Neural progenitor cell (in vitro differentiated cells): ENCODE data around the gene NR2C2. TPM values are rescaled to one million over a fixed set of nuclear protein-coding genes. Genes with fewer than 3 reads are reported as not detected.

Experiments
- DNase-seq: peaks from one replicate; pipeline ENCODE4 v3.0.0-alpha.2; 2016; ENCODE audit warnings: low spot score
- H2AFZ ChIP-seq: fragments of 200-600 bp; sonication (generic); replicated peaks from 2 replicates; pipeline ENCODE4 v1.6.1; 2016; ENCODE audit warnings: antibody characterized with exemption
- H3F3A ChIP-seq: fragments of 200-600 bp; sonication (generic); 2 replicates; pipeline ENCODE4 v1.6.1; 2016; ENCODE audit warnings: antibody characterized with exemption, low read depth
- H3K27ac ChIP-seq: fragments of 200-600 bp; sonication (generic); 2 replicates; pipeline ENCODE4 v1.5.1; 2016; ENCODE audit warnings: mild to moderate bottlenecking
- H3K27me3 ChIP-seq: fragments of 200-600 bp; sonication (generic); 2 replicates; pipeline ENCODE4 v1.6.1; 2016; ENCODE audit warnings: mild to moderate bottlenecking, moderate library complexity
- H3K36me3 ChIP-seq: fragments of 200-600 bp; sonication (generic); 2 replicates; pipeline ENCODE4 v1.5.1; 2016
- H3K4me1 ChIP-seq: fragments of 200-600 bp; sonication (generic); 2 replicates; pipeline ENCODE4 v1.6.1; 2016; ENCODE audit warnings: mixed run types
- H3K4me2 ChIP-seq: fragments of 200-600 bp; sonication (generic); 2 replicates; pipeline ENCODE4 v1.6.1; 2016
- H3K4me3 ChIP-seq: fragments of 200-600 bp; sonication (generic); 2 replicates; pipeline ENCODE4 v1.5.1; 2016
- H3K79me2 ChIP-seq: fragments of 200-600 bp; sonication (generic); 2 replicates; pipeline ENCODE4 v1.6.1; 2016; ENCODE audit warnings: low read depth
- H3K9ac ChIP-seq: fragments of 200-600 bp; sonication (generic); 2 replicates; pipeline ENCODE4 v1.6.1; 2016
- H3K9me3 ChIP-seq: fragments of 200-600 bp; sonication (generic); 2 replicates; pipeline ENCODE4 v1.5.1; 2016; ENCODE audit warnings: low read depth
- H4K20me1 ChIP-seq: fragments of 200-600 bp; sonication (generic); 2 replicates; pipeline ENCODE4 v1.6.1; 2016; ENCODE audit warnings: low read depth
- H3K27ac Mint-ChIP-seq: 3 replicates; pipeline ENCODE4 v1.8.0; 2021; ENCODE audit warnings: mixed read lengths
- H3K27me3 Mint-ChIP-seq: 2 replicates; pipeline ENCODE4 v1.8.0; 2022; ENCODE audit warnings: low read depth, mild to moderate bottlenecking, inconsistent platforms, moderate library complexity, mixed read lengths; ENCODE audit not compliant: insufficient read depth
- H3K36me3 Mint-ChIP-seq: 3 replicates; pipeline ENCODE4 v1.8.0; 2021; ENCODE audit warnings: mixed read lengths
- H3K4me1 Mint-ChIP-seq: 3 replicates; pipeline ENCODE4 v1.8.0; 2021; ENCODE audit warnings: mixed read lengths
- H3K4me3 Mint-ChIP-seq: 3 replicates; pipeline ENCODE4 v1.8.0; 2021; ENCODE audit warnings: mild to moderate bottlenecking, moderate library complexity, mixed read lengths
- H3K9me3 Mint-ChIP-seq: 3 replicates; pipeline ENCODE4 v1.8.0; 2020; ENCODE audit warnings: mixed read lengths
- EZH2 ChIP-seq: fragments of 200-600 bp; sonication (generic); IDR thresholded peaks from 2 replicates; pipeline ENCODE4 v1.6.1; 2017; ENCODE audit warnings: antibody characterized with exemption, mild to moderate bottlenecking, moderate library complexity
- EZH2phosphoT487 ChIP-seq: fragments of 200-600 bp; sonication (generic); IDR thresholded peaks from 2 replicates; pipeline ENCODE4 v1.6.1; 2017; ENCODE audit warnings: antibody characterized with exemption
- total RNA-seq: library from RNA; depleted of rRNA; stranded (reverse); fragments of >200 nt; gene quantifications from 2 replicates; pipeline ENCODE4 v1.2.3, GENCODE V29; 2015; ENCODE audit warnings: low replicate concordance
- TF ChIP-seq, protein P1 (sequence below): fragments of 200-600 bp; sonication (generic); IDR thresholded peaks from 2 replicates; pipeline ENCODE4 v1.5.1; 2017; ENCODE audit warnings: antibody characterized with exemption, mild to moderate bottlenecking

The NR2C2 gene
- total RNA-seq, 1 donor from 2014 or later: 57.3 TPM

DNA sequence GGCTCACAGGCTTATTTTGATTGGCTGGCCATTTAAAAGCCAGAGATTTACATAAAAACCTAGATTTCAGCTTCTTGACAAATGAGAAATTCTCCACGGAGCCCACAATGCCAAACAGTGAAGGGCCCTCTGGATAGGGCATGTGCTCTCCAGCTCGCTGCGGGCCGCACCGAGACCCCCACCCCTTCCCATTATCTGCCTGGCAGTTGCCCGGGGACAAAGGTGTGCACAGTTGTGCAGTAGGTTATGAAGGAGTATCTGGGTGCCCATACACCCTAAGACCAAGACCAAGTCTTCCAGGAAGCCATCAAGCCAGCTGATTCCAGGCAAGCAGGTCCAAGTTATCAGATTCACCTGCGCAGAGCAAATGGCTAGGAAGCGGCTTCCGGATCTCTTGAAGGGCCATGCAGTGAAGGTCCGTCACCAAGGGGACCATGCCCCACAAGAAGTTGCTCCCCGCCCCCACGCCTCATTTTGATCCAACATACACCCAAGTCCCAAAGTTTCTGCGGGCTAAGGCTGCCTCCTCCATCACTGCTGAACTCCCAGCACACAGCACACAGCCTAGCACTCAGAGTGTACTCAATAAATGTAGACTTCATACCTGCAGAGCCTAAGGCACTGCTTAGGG lies 116.4 kb downstream of the NR2C2 start:
- Histone ChIP-seq H3K9ac (no peak overlapping the region), H3K27ac (no peak overlapping the region), H3K4me1 (peaks cover 14% of the 10 kb centered on the region), H2AFZ (no peak overlapping the region), H3K4me3 (peak overlapping the region; percentile 81), H3K4me2 (peak overlapping the region; percentile 86), H3K79me2 (peaks cover 39% of the 10 kb centered on the region), H3F3A (no peaks in the 10 kb centered on the region), H3K36me3 (no peaks in the 10 kb centered on the region), H3K27me3 (peaks cover 11% of the 10 kb centered on the region), H3K9me3 (no peaks in the 10 kb centered on the region), H4K20me1 (no peaks in the 10 kb centered on the region)
- Mint-ChIP-seq H3K4me1 (peaks cover 18% of the 10 kb centered on the region), H3K27me3 (peaks cover 3% of the 10 kb centered on the region), H3K9me3 (peaks cover 6% of the 10 kb centered on the region), H3K4me3 (peak overlapping the region; percentile 96), H3K36me3 (peaks cover 20% of the 10 kb centered on the region), H3K27ac (peak overlapping the region; percentile 72)
- TF ChIP-seq EZH2phosphoT487 (no peak), EZH2 (no peak)
- TF ChIP-seq, protein P1, sequence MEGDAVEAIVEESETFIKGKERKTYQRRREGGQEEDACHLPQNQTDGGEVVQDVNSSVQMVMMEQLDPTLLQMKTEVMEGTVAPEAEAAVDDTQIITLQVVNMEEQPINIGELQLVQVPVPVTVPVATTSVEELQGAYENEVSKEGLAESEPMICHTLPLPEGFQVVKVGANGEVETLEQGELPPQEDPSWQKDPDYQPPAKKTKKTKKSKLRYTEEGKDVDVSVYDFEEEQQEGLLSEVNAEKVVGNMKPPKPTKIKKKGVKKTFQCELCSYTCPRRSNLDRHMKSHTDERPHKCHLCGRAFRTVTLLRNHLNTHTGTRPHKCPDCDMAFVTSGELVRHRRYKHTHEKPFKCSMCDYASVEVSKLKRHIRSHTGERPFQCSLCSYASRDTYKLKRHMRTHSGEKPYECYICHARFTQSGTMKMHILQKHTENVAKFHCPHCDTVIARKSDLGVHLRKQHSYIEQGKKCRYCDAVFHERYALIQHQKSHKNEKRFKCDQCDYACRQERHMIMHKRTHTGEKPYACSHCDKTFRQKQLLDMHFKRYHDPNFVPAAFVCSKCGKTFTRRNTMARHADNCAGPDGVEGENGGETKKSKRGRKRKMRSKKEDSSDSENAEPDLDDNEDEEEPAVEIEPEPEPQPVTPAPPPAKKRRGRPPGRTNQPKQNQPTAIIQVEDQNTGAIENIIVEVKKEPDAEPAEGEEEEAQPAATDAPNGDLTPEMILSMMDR: no peak
- DNase-seq: no peak

DNA sequence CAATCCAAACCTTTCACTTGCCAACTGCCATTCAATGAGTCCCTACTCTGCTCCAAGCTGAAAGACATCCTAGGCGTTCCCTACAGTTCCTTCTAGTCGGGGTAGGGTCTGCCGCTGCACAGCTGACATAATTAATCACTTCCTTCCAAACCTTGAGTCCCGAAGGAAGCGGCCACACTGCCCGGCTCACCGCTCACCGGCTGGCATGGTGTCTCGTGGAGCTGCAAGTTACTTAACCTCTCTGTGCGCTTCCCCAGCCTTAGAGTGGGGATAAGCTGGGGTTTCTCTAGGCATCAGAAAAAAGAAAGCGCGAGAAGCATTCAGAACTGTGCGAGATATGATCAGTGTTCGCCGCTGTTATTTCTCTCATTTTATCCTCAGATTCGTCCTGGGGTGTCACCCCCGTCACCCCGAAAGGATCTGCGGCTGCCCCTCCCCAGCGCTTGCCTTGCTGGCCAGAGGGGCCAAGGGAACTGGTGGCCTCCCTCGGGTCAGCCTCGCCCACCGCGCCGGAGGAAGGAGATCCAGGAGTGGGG lies 117.0 kb downstream of the NR2C2 start:
- peak overlapping the region; percentile 95 for H2AFZ ChIP-seq
- Mint-ChIP-seq H3K4me3 (peak overlapping the region; percentile 96), H3K9me3 (peaks cover 6% of the 10 kb centered on the region), H3K36me3 (peaks cover 16% of the 10 kb centered on the region), H3K4me1 (peaks cover 18% of the 10 kb centered on the region), H3K27me3 (peaks cover 4% of the 10 kb centered on the region), H3K27ac (peak overlapping the region; percentile 72)
- peak overlapping the region; percentile 86 for H3K4me2 ChIP-seq
- H3F3A ChIP-seq: no peaks in the 10 kb centered on the region
- H3K27me3 ChIP-seq: peaks cover 11% of the 10 kb centered on the region
- H3K4me1 ChIP-seq: peaks cover 14% of the 10 kb centered on the region
- no peak overlapping the region for H3K27ac ChIP-seq
- H3K4me3 ChIP-seq: peak overlapping the region; percentile 81
- TF ChIP-seq EZH2phosphoT487 (no peak), EZH2 (no peak)
- TF ChIP-seq, protein P1: no peak
- peak overlapping the region; percentile 72 for H3K9ac ChIP-seq
- peak; percentile 18 for DNase-seq
- no peaks in the 10 kb centered on the region for H4K20me1 ChIP-seq
- no peaks in the 10 kb centered on the region for H3K9me3 ChIP-seq
- peaks cover 39% of the 10 kb centered on the region for H3K79me2 ChIP-seq
- H3K36me3 ChIP-seq: no peaks in the 10 kb centered on the region

DNA sequence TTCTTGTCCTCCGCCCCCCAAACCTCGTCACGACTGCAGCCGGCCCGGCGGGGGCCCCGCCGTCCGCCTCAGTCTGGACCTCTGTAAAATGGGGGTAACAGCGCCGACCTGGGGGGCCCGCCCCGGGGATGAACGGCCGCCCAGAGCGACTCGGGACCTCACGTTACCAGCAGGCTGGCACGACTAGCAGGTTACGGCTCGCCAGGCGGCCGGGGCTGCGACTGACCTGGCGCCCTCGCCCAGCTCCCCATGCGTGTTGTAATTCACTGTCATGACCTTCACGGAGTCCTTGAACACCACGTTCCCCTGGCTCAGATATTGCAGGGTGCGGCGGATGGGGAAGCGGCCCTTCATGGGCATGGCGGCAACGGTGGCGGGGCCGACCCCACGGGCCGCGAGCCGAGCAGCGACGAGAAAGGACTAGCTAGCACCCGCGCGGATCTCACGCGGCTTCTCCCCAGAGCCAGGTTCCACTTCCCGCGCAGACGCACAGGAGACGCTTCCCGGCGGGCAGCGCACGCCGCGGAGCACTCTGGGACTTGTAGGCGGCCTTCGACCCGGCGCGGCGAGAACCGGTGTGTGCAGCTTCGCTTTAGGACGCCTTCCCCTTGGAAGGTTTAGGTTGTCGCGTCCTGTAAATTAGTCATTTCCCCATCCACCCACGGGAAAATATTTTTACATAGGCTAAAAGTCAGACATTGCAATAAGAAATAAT lies 117.6 kb downstream of the NR2C2 start, which contains the start of gene MRPS25:
Gene MRPS25 (minus strand): TSS at position 481 of the 715 bp plus-strand sequence. CDS start 121 bp downstream, at position 360.
- Histone ChIP-seq H3K4me1 (peaks cover 14% of the 10 kb centered on the region), H3K27me3 (peaks cover 11% of the 10 kb centered on the region), H3K27ac (no peak within 1 kb of the TSS), H3K4me2 (peak within 1 kb of the TSS; percentile 86), H4K20me1 (no peaks in the 10 kb centered on the region), H3F3A (no peaks in the 10 kb centered on the region), H3K79me2 (peaks cover 33% of the 10 kb centered on the region), H3K9ac (peak within 1 kb of the TSS; percentile 72), H3K36me3 (no peaks in the 10 kb centered on the region), H3K9me3 (no peaks in the 10 kb centered on the region), H3K4me3 (peak within 1 kb of the TSS; percentile 81), H2AFZ (peak within 1 kb of the TSS; percentile 95)
- peaks cover 15% of the 10 kb centered on the region for H3K36me3 Mint-ChIP-seq
- peak within 1 kb of the TSS; percentile 96 for H3K4me3 Mint-ChIP-seq
- H3K9me3 Mint-ChIP-seq: peaks cover 6% of the 10 kb centered on the region
- DNase-seq: peak; percentile 93
- H3K27ac Mint-ChIP-seq: peak within 1 kb of the TSS; percentile 92
- peaks cover 18% of the 10 kb centered on the region for H3K4me1 Mint-ChIP-seq
- peaks cover 6% of the 10 kb centered on the region for H3K27me3 Mint-ChIP-seq
- no peak for TF ChIP-seq EZH2
- TF ChIP-seq, protein P1: no peak
- TF ChIP-seq EZH2phosphoT487: no peak
